HG02642 (cell line): ENCODE measurements around the gene PTOV1.
A peak's percentile ranks its signal among the peaks of the same experiment; 100 is the strongest.

Source experiments
- ATAC-seq: cut with Tn5 transposase; IDR thresholded peaks from one replicate; pipeline ENCODE4 v1.9.1; 2021; ENCODE audit warnings: mild to moderate bottlenecking; ENCODE audit not compliant: unreplicated experiment, poor library complexity

The PTOV1 gene

DNA sequence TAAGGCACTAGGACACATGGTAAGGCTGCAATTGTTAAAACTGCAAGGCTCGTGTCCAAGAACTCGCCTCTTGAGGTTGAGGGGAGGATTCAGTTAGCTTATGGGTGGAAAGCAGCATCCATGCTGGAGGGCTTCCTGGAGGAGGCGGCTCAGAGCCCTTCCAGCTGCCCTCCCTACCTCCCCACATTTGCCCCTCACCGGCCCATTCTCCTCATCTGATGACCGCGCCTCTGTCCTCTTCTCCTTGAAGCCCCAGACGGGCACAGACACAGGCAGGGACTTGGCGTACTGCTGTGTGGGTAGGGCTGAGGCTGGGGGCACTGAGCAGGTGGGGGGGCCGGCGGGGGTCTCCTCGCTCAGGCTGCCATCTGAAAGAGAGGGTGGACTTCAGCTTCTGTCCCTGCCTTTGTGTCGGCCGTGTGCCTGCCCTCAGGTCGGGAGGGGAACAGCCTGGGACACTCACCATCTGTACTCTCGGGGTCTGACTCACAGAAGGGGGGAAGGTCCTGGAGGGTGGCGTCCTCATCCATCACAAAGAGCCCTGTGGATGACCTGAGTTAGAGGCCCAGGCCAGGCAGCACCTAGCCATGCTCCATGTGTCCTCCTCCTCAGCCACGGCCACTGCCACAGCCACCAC lies 20.5 kb downstream of the PTOV1 start:
- ATAC-seq = no peak

DNA sequence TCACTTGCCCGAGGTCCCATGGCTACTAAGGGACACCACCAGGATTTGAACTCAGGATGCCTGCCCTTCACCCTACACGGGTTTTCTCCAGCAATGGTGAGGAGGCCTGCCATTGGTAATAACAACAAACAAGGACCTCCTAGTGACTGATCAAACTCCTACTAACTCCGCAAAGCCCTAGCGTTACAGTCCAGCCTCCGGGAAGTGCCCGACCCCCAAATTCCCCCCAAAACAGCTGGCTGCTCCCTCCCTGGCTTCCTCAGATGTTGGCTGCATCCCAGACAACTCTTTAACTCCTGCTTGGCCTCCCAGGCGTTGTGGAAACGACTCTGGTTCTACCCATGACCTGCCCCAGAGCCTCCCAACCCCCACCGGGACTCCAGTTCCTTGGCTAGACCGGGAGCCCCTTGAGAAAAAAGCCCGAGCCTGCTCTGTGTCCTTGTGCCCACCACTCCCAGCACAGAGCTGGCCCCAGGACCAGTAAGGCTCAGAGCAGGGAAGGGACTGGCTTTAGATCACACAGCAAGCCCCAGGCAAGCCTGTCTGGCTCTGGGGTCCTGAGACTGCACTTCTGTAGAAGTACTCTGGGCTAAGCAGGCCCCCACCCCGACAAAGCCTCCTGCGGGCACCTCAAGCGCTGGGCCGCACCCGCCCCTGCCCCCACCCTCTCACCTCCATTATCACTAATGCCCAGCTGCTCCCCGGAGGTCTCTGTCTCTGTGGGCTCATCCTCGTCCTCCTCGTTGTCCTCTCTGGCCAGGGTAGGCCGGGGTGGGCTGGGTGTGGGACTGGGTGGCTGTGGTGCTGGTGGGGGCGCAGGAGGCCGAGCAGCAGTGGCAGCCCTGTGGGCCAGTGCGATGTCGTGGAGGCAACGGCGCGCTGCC lies 21.5 kb downstream of the PTOV1 start:
- no peak for ATAC-seq

DNA sequence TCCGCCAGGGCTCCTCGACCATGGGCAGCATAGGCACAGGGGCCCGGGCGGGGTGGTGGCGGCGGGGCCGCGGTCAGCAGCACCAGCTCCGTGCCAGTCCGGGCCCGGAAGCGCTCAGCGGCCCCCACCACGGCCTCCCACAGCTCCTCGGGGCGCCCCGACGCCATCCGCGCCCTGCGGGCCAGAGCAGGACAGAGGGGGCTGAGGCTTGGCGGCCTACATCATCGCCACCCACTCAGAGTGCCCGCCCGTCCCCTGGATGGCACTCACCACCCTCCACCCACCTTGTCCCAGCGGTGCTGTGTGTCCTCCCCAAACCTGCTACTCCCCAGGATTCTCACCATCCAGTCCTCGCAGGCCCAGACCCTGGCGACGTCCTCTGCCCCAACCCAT lies 22.2 kb downstream of the PTOV1 start:
- no peak for ATAC-seq

DNA sequence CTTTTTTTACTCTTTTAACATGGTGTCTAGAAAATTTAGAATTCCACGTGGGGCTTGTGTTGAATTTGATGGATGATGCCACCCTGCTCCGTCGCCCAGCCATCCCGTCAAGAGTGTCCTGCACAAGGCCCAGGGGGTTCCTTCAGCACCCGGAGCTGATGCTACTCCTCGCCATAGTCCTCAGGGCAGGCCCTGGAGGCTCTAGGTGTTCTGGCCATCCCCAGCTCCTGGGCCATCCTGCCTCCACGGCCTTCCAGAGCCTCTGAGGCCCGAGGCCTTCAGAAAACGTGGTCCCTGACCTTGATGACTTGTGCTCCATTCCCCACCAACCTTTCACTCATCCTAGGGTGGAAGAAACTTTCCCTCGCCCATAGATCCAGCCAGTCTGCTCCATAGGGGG lies 22.9 kb downstream of the PTOV1 start:
- no peak for ATAC-seq

DNA sequence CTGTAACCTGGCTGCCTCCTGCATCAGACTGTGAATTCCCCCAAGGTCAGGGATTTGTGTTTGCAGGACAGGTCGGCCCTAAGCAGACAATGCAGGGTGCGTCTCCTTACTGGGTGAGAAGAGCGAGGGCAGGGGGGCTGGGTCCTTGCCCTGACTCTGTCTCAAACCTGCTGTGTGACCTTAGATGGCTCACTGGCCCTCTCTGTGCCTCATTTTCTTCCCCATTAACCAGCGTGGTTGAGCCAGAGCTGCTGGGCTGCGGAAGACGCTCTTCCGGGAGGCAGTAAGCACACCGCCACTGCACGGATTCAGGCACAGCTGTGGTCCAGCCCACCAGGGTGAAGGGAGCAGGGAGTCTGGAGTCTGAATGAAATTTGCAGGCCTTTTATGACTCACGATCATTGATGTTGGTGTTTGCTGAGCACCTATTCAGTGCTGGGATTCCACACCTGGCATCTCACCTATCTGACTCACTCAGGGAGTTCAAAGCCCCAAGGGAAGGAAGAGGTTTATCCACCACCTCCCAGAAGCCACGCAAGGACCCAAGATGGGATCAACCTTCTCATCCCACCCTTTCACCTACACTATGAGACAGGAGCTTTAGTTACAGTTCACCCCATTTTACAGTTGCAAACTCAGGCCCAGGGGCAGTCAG lies 23.7 kb downstream of the PTOV1 start:
- ATAC-seq = no peak

DNA sequence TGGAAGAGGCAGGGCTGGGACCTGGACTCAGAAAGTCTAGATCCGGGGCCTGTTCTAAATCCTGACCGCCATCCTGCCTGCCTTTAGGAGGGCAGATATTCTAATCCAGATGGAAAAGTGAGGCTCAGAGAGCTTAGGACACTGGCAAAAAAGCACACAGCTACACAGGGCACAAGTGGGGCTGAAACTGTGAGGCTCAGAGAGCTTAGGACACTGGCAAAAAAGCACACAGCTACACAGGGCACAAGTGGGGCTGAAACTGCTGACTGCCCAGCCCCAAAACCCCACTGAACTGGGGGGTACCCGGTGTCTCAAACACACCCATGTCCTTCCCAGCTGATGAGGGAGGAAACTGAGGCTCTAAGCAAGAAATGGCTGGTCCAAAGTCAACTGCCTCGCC lies 24.2 kb downstream of the PTOV1 start:
- no peak for ATAC-seq

DNA sequence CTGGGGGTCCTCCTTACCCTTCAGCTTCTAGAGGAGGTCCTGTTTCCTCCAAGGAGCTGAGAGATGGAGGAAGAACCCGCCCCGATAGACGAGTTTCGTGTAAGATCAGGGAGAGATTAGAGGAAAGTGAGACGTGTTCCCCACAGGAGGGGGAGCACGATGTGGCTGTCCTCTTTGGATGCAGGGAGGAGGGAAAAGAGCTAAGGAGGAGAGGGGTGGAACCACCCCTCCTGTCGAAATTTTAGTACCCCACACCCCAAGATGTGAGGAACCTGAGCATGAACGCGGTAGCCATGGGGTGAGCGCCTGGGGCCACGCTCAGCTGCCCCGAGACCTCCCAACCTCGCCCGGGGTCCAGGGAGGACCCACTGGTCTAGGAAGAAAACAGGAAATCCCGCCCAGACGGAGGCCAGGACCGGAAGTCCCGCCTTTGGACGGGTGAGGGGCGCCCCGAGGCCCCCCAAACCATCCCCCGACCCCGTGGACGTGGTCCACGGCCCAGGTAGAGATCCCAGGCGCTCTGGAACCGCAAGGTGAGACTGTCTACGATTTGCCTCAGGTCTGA lies 25.0 kb downstream of the PTOV1 start:
- peak; percentile 14 for ATAC-seq

DNA sequence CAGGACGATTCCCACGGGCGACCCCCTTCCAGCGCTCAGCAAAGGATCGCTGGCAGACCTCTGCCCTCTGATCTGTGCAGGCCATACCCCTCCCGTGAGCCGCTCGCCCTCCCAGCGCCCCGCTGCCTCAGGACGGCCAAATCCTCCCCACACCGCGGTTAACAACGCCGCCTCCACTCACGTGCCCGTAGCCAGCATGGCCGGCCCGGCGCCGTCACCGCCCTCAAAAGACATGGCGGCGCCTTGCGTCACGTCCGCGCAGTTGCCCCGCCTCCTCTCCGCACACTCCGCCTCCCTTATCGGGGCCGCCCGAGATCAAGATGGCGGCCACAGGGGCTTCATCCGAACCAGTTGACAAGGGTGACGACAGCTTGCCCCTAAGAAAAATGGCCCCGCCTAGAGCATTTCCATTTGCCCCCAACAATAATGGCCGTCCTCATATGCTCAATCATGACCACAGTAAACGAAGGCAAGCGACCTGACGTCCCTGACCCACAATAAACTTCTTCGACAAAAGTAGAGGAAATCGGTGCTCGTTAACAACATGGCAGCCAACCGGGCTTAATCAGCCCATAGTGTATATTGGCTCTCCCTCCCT lies 25.6 kb downstream of the PTOV1 start:
- ATAC-seq = peak; percentile 46

DNA sequence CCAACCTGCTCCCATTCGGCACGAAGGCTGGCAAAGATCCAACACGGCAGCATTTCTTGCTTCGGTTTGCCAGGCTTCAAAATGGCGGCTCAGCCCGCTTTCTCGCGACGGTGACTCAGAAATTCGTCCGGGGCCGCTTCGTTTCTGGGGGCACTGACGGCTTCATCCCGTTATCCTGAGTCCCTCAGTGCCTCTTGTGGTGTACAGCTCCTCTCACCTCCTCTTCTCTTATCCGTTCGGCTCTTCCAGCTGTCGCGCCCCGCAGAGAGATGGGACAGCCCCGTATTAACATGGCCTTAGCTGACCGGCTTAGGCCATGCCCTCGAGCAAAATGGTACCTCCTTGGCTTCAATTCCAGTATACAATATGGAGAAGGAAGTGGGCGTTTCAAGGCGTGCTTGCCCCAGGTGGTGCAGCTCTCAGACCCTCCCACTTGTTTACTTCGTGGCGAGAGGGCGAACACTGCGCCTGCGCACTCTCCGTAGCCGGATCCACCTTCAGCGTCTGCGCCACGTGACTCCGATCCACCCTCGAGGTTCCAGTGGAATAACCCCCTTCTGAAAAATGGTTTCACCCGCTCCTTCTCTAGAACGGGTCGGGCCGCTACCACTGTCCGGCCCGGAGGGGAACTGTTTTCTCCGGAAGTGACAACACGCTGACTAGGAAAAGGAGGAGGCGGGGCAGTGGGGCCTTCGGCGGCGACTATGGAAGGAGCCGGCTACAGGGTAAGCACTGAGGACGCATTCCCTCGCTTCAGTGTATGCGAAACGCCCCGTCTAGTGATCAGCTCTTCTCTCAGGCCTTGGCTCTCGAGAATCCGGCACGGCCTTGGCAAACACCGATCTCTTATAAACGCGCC lies 26.3 kb downstream of the PTOV1 start, which contains the start of the genes AKT1S1 and TBC1D17:
TSS of gene AKT1S1 (minus strand) at position 336 of the 859 bp plus-strand sequence. CDS start 4,060 bp downstream, outside the sequence.
TSS of gene TBC1D17 (plus strand) at position 683 of the 859 bp plus-strand sequence. CDS start at position 705, 22 bp downstream.
- peak; percentile 61 for ATAC-seq

DNA sequence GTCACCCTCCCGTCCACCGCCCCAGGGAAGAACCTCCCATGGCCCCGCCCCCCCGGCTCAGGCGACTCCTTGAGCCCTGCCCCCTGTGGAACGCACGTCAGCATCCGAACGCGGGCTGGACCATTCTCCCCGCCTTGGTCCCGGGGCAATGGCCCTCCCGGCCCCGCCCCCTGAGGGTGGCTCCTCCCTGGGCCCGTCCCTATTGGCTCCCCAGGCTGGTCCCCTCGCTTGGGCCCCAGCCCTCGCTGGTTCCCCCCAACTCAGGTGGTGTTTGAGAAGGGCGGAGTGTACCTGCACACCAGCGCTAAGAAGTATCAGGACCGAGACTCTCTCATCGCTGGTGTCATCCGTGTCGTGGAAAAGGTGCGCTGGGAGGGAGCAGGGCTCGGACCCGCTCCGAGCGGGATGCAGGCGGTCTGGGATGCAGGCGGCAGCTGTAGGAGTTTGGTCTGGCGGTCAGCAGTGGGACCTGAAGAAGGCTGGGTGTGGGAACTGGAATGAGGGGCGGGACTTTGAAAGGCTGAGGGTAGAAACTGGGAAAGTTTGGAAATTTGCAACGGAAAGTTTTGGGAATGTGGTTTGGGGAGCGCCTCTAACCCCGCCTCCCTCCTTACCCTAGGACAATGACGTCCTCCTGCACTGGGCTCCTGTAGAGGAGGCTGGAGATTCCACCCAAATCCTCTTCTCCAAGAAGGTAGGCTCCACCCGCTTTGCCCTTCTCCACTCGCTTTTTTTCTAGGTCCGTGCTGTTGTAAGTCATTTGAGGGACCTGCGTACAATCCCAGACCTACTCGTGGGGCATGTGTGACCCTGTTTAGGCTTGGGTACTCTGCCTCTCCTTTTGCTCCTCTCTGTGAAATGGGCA lies 27.2 kb downstream of the PTOV1 start:
- peak; percentile 51 for ATAC-seq

DNA sequence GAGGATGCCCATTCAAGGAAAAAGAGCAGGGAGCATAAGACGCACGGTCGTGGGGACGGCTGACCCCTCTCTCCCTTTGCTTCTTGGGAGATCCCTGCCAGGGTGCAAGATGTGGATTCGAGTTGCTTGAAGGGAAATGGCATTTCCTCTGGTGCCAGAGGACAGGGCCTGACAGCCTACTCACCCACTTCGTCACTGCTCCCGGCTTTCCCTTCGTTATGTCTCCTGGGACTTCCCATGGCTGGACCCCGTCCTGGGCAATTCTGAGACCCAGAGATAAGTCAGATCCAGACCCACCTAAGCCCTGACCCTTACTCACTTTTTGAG lies 27.7 kb downstream of the PTOV1 start:
- no peak for ATAC-seq

DNA sequence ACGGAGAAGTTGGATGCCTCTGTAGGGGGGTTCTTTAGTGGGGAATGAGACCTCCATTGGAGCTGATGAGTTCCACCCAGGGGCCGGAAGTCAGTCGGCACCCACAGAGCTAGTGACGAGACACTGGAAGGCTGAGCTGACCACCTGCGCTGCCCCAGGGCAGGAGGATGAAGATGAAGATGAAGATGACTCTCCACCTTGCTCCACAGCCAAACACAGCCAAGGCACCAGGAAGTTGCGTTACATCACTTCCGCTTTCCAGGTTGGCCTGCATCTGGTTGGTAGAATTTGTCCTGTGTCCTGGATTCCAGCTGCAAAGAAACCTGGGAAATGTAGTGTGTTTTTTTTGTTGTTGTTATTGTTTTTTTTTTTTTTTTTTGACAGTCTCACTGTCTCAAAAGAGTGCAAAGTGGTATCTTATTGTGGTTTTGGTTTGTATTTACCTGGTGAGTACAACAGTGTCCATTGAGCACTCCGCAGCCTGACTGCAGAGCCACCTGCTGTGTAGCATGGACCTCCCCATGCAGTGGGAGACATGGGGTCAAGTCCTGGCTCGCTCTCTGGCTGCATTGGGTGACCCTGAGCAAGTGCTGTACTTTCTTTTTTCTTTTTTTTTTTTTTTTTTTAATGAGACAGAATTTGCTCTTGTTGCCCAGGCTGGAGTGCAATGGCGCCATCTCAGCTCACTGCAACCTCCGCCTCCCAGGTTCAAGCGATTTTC lies 28.4 kb downstream of the PTOV1 start:
- no peak for ATAC-seq

DNA sequence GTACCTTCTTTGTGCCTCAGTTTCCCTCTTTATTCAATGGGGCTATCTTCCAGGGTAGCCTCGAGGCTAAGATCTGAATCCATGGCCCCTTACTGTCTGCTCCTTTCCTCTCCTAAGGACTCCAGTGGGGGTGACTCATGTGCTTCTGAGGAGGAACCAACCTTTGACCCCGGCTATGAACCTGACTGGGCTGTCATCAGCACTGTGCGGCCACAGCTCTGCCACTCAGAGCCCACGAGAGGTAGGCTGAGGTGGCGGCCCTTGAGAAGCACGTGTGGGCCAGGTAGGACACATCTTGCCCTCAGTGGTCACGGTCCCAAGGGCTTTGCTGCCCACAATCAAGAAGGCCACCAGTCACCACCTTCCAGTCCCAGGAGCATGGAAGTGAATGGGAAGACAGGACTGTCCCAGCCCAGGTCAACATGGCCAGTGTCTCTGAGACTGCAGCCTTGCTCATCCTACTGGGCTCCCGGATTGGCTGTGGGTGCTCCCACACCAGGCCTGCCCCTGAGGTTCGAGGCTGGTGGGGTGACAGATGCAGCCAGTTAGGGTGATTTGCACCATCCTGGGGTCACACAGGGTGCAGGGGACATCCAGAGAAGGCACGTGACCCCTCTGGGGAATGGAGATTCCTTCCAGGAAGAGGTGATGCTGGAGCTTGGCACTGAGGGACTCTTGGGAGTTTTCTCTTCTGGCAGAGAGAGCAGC lies 29.4 kb downstream of the PTOV1 start:
- no peak for ATAC-seq

DNA sequence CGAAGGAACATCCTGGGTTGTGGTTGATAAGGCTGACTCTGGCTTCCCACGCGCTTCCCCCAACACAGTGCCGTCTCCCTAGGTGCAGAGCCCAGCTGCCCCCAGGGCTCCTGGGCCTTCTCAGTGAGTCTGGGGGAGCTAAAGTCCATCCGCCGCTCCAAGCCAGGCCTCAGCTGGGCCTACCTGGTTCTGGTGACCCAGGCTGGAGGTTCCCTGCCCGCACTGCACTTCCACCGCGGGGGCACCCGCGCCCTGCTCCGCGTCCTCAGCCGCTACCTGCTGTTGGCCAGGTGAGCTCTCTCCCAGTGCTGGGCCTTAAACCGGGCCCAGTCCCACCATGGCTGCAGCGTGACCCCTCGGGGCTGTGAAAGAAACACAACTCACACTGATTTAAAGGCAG lies 30.2 kb downstream of the PTOV1 start:
- no peak for ATAC-seq

DNA sequence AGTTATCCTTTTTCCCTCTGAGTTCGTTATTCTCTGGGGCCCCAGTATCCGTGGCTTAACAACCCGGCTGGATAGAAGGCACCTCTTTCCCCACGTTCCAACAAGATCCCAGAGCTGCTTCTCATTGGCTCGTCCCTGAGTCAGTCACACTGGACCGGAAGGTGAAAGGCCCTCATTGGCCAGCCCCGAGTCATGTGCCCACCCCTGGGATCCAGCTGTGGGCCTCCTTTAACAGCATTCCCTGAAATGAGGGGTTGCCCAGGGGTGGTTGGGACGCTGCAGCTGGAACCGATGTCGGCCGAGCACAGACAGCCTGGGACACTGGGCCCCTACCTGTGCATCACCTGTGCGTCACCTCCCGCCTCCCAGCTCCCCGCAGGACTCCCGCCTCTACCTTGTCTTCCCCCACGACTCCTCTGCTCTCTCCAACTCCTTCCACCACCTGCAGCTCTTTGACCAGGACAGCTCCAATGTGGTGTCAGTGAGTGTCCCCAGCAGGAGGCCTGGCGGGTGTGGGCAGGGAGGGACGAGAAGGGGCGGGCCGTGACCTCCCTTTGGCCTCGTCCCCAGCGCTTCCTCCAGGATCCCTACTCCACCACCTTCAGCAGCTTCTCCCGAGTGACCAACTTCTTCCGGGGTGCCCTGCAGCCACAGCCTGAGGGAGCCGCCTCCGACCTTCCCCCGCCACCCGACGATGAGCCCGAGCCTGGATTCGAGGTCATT lies 30.9 kb downstream of the PTOV1 start:
- ATAC-seq = no peak

DNA sequence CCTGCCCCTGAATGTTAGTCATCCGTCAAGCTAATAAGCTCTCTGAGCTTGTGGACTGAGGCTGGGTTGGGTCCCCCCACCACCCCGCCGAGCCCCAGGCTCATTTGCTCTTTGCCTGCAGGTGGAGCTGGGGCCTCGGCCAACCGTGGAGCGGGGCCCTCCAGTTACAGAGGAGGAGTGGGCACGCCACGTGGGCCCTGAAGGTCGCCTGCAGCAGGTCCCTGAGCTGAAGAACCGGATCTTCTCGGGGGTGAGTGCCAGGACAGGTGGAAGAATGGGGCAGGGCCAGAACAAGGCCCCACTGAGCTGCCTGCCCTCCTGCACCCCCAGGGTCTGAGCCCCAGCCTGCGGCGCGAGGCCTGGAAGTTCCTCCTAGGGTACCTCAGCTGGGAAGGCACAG lies 31.7 kb downstream of the PTOV1 start:
- ATAC-seq = no peak

DNA sequence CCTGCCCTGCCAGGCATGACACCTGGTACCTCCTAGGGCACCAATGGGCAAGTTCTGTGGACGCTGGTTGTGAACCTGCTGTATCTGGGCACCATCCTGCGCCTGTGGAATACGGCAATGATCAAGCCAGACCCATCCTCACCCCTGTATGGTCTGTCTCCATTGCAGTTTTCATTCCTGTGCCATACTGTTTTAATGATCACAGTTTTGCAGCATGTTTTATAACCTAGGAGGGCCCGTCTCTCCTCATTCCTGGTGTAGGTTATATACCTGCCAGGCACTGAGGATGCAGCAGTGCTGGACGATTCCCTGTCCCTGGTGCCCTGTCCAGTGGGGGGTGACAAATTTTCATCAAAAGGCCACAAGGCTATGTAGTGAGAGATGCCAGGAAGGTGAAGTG lies 32.1 kb downstream of the PTOV1 start:
- ATAC-seq = no peak
